Uterus (tissue), 2 donors: Measurements from ENCODE around the gene CYSTM1.

Experiments used
- POLR2A ChIP-seq, 2 donors: fragments of 450-650 bp; IDR thresholded peaks; one replicate each; pipeline ENCODE4 v1.6.1; 2016; ENCODE audit warnings: antibody characterized with exemption in 2 of 2, mild to moderate bottlenecking in 1 of 2, moderate library complexity in 1 of 2
- TF ChIP-seq, protein P1 (sequence below), 4 experiments: fragments of 200-600 bp in 2 of 4; fragments of 450-650 bp in 2 of 4; sonication (generic) in 2 of 4; IDR thresholded peaks; one replicate each; pipeline ENCODE4 v1.5.1; 2016 to 2019; ENCODE audit warnings: antibody characterized with exemption in 4 of 4, mild to moderate bottlenecking in 2 of 4, moderate library complexity in 1 of 4

DNA sequence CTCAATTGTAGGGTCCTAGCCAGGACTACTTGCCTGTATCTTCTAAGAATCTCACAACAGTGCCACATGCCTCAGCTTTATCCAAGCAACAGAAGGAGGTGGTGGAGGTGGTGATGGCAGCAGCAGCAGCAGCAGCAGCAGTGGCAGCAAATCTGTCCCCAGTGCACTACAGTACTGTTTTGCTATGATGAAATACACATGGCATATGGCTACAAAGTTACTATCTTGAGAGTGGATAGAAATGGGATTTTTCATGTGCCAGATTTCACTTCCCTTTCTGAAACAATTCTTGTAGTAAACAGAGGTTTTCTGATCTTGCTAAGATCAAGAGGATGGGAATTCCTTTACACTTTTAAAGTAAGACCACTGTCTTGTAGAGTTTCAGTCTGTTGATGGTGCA is 8.1 kb upstream of the CYSTM1 start:
- TF ChIP-seq, protein P1, sequence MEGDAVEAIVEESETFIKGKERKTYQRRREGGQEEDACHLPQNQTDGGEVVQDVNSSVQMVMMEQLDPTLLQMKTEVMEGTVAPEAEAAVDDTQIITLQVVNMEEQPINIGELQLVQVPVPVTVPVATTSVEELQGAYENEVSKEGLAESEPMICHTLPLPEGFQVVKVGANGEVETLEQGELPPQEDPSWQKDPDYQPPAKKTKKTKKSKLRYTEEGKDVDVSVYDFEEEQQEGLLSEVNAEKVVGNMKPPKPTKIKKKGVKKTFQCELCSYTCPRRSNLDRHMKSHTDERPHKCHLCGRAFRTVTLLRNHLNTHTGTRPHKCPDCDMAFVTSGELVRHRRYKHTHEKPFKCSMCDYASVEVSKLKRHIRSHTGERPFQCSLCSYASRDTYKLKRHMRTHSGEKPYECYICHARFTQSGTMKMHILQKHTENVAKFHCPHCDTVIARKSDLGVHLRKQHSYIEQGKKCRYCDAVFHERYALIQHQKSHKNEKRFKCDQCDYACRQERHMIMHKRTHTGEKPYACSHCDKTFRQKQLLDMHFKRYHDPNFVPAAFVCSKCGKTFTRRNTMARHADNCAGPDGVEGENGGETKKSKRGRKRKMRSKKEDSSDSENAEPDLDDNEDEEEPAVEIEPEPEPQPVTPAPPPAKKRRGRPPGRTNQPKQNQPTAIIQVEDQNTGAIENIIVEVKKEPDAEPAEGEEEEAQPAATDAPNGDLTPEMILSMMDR (IDR thresholded peaks at IDR 0.05) = no peak
- no peak for TF ChIP-seq POLR2A (IDR thresholded peaks at IDR 0.05)
